ENCODE results near the gene CAMK2G.

Gene CAMK2G

DNA sequence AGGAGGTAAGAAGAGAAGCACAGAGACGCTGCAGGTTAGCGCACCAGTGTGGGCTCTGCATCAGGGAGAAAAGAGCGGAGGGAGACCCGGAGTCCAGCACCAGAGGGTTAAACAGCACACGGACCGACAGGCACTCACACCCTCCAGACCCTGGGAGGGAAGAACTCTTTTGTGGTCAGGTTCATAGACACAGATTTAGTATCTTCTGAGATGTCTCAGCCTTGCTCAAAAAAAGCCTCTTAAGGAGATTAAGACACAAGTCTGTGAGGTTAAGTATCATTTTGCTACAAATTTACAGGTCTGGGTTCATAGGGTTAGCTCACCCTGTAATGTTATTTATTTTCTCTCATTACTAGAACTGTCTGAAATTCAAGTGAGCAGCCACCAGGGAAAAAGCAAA lies 46.2 kb downstream of the CAMK2G start:
- Histone ChIP-seq H3K9ac (ENCODE audit: low read length) (no peak overlapping the region), H3K36me3 (ENCODE audit: control insufficient read depth, insufficient read depth, low read length, severe bottlenecking) (peaks cover 29% of the 10 kb centered on the region), H3K27me3 (replicated peaks; ENCODE audit: control insufficient read depth, insufficient read depth, low read length) (no peaks in the 10 kb centered on the region), H3K4me1 (ENCODE audit: control insufficient read depth, insufficient read depth, low read length) (no peaks in the 10 kb centered on the region), H3K9me3 (ENCODE audit: control insufficient read depth, low read length) (no peaks in the 10 kb centered on the region), H3K4me3 (ENCODE audit: low read length) (no peak overlapping the region)
- DNase-seq (ENCODE audit: low read depth) = no peak

DNA sequence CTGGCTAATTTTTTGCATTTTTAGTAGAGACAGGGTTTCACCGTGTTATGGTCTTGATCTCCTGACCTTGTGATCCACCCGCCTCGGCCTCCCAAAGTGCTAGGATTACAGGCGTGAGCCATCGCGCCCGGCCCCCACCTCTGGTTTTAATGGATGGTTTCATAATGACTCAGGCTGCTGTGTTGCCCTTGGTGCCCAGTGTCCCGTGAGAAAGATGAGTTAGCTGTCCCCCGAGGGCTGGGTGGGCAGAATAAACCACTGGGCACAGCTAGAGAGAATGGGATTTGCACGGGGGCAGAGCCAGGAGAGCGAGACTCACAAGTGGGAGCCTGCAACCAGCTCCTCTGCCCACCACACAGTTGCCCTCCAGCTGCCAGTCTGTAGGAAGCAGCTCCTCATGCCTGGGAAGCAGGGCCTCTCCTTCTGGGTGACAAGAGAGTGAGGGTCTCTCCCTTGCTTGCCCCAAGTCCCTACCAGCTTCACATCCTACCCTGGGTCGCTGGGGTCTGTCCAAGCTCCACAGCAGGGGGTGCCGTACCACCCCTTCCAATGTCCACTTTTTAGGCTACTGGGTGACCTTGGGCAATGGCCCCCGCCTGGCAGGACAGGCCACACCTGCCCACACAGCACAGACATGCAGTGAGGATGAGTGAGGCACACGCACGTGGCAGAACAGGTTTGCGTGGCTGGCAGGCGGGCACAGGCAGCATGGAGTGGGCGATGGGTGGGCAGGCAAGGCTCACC lies 46.8 kb downstream of the CAMK2G start:
- no peaks in the 10 kb centered on the region for H3K27me3 ChIP-seq (replicated peaks; ENCODE audit: control insufficient read depth, insufficient read depth, low read length)

DNA sequence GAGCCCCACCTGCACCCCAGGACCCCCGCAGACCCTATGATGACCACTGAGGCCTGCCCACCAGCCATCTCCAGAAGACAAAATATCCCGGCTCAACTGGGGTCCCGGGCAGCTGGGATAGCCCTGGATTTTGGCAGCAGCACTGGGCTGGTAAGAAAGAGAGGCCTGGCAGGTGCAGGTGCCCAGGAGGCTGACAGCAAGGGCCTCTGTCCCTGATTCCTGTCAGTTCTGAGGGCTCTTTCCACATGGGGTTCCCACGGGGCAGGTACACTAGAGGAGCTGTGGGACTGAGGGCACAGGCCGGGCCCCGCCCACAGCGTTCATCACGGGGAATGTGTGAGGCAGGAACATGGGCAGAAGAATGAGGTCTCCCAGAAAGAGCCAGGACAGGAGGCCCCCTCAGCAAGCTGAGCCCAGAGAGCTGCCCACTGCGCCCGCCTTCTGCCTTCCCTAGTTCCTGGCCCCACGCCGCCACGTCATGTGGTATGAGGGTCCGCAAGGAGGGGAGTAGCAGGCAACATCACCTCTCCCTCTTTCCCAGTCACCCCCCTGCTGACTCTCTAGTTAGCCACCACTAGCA lies 50.1 kb downstream of the CAMK2G start:
- H3K9ac ChIP-seq (ENCODE audit: low read length) = no peak overlapping the region
- no peaks in the 10 kb centered on the region for H3K4me1 ChIP-seq (ENCODE audit: control insufficient read depth, insufficient read depth, low read length)
- no peak overlapping the region for H3K4me3 ChIP-seq (ENCODE audit: low read length)
- H3K9me3 ChIP-seq (ENCODE audit: control insufficient read depth, low read length) = no peaks in the 10 kb centered on the region
- DNase-seq (ENCODE audit: low read depth) = no peak
- peaks cover 29% of the 10 kb centered on the region for H3K36me3 ChIP-seq (ENCODE audit: control insufficient read depth, insufficient read depth, low read length, severe bottlenecking)
- H3K27me3 ChIP-seq (replicated peaks; ENCODE audit: control insufficient read depth, insufficient read depth, low read length) = no peaks in the 10 kb centered on the region

More for the DNA sequence above, 46.8 kb downstream of the CAMK2G start:
- DNase-seq (ENCODE audit: low read depth) = peak; percentile 45
- Histone ChIP-seq H3K9me3 (ENCODE audit: control insufficient read depth, low read length) (no peaks in the 10 kb centered on the region), H3K36me3 (ENCODE audit: control insufficient read depth, insufficient read depth, low read length, severe bottlenecking) (peaks cover 29% of the 10 kb centered on the region), H3K4me1 (ENCODE audit: control insufficient read depth, insufficient read depth, low read length) (no peaks in the 10 kb centered on the region), H3K4me3 (ENCODE audit: low read length) (no peak overlapping the region), H3K9ac (ENCODE audit: low read length) (no peak overlapping the region)

DNA sequence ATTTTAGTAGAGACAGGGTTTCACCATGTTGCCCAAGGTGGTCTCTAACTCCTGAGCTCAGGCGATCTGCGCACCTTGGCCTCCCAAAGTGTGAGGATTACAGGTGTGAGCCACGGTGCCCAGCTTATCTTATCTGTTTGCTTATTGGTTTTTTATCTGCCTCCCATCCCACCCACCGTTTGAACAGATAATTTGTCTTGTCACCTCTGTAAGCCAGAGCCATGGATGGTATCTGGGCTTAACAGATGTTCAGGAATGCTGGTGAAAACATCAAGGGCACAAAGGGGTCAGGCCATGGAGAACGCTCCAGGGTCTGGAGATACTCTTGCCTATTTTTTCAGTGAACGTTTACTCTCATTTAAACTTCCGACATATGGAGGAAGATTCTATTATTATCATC lies 51.0 kb downstream of the CAMK2G start:
- peaks cover 29% of the 10 kb centered on the region for H3K36me3 ChIP-seq (ENCODE audit: control insufficient read depth, insufficient read depth, low read length, severe bottlenecking)

DNA sequence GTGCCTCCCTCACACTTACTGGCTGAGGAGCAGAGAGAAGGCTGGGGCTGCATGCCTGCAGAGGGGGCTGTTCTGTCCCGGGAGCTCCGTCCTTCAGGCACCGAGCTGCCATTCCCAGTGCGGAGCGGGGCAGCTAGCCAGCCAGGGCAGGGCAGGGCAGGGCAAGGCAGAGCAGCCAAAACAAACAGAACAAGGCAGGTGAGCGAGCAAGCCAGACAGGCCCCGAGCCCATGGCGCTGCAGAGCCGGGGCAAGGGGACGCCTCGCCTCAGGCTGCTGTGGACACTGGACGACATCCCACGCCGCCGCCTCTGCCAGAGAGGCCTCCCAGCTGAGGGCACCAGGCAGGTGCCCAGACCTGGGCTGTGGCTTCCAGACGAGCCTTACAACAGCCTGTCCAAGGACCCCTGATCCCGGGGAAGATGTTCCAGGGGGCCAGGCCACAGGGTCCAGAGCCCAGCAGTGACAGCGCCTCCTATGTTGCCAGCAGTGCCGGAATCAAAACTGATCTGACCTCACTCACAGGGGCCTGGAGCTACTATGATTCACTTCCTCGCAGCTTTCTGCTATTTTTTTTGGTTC lies 54.8 kb downstream of the CAMK2G start:
- Histone ChIP-seq H3K27me3 (replicated peaks; ENCODE audit: control insufficient read depth, insufficient read depth, low read length) (no peaks in the 10 kb centered on the region), H3K9me3 (ENCODE audit: control insufficient read depth, low read length) (no peaks in the 10 kb centered on the region), H3K4me3 (ENCODE audit: low read length) (no peak overlapping the region), H3K9ac (ENCODE audit: low read length) (no peak overlapping the region), H3K4me1 (ENCODE audit: control insufficient read depth, insufficient read depth, low read length) (peaks cover 17% of the 10 kb centered on the region), H3K36me3 (ENCODE audit: control insufficient read depth, insufficient read depth, low read length, severe bottlenecking) (peaks cover 19% of the 10 kb centered on the region)
- no peak for DNase-seq (ENCODE audit: low read depth)

More for the DNA sequence above, 51.0 kb downstream of the CAMK2G start:
- no peak overlapping the region for H3K9ac ChIP-seq (ENCODE audit: low read length)
- no peaks in the 10 kb centered on the region for H3K4me1 ChIP-seq (ENCODE audit: control insufficient read depth, insufficient read depth, low read length)
- no peaks in the 10 kb centered on the region for H3K9me3 ChIP-seq (ENCODE audit: control insufficient read depth, low read length)
- H3K27me3 ChIP-seq (replicated peaks; ENCODE audit: control insufficient read depth, insufficient read depth, low read length) = no peaks in the 10 kb centered on the region
- H3K4me3 ChIP-seq (ENCODE audit: low read length) = no peak overlapping the region
- no peak for DNase-seq (ENCODE audit: low read depth)

DNA sequence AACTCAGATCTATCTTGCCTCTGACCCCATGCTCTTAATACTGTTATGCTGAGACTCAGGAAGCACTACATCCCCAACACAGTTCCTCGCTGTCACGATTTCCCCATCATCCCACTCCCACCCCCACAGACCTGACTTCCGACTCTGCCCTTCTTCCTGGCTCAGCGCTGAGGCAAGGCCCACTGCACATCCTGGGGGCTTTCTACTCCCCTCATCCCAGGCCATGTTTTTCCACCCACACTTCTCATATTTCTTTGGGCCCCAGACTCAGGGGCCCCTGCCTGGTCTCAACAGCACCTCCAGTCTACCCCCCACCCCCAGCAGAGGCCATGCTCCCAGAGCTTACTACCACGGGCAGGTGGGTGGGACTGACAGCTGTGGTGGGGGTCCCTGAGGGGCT lies 55.3 kb downstream of the CAMK2G start:
- H3K4me1 ChIP-seq (ENCODE audit: control insufficient read depth, insufficient read depth, low read length) = peaks cover 17% of the 10 kb centered on the region
- H3K4me3 ChIP-seq (ENCODE audit: low read length) = no peak overlapping the region
- H3K27me3 ChIP-seq (replicated peaks; ENCODE audit: control insufficient read depth, insufficient read depth, low read length) = no peaks in the 10 kb centered on the region
- no peaks in the 10 kb centered on the region for H3K9me3 ChIP-seq (ENCODE audit: control insufficient read depth, low read length)
- H3K36me3 ChIP-seq (ENCODE audit: control insufficient read depth, insufficient read depth, low read length, severe bottlenecking) = peaks cover 17% of the 10 kb centered on the region
- no peak for DNase-seq (ENCODE audit: low read depth)
- H3K9ac ChIP-seq (ENCODE audit: low read length) = no peak overlapping the region

DNA sequence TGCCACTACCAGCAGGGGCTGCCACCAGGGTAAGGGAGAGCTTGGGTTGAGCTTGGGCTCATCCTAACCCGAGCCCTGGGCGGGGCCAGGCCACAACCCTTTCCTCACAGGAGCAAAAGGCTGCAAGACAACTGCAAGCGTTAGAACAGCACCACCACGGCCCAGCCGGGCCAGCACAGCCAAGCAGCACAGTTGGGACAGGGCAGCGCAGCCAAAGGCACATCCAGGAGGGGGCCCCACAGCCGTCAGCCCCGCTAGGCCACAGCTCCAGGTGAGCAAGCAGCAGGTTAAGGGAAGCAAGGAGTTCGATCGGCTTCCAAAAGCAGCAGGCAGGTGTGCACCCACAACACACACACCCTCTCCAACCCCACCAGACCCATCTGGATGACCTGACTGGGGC lies 56.0 kb downstream of the CAMK2G start:
- peaks cover 17% of the 10 kb centered on the region for H3K4me1 ChIP-seq (ENCODE audit: control insufficient read depth, insufficient read depth, low read length)
- DNase-seq (ENCODE audit: low read depth) = no peak

DNA sequence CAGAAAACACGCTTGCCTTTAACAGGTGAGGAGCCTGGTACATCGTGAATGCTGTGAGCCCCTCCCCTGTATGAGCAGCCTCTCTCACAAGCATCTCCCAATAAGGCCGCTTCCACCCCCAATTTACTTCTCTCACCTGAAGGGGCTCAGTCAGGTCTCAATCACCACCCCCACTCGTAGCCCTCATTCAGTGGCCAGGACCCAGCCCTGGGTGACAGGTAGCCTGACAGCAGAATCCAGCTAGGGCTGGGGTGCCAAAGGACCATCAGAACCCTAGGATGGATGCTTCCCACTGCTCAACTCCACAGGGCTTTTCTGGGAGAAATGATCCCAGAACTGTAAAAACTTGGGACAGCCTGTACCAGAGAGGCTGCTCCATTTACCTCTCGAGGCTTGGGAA lies 56.5 kb downstream of the CAMK2G start:
- H3K36me3 ChIP-seq (ENCODE audit: control insufficient read depth, insufficient read depth, low read length, severe bottlenecking) = peaks cover 15% of the 10 kb centered on the region
- no peaks in the 10 kb centered on the region for H3K9me3 ChIP-seq (ENCODE audit: control insufficient read depth, low read length)
- H3K9ac ChIP-seq (ENCODE audit: low read length) = no peak overlapping the region
- peaks cover 17% of the 10 kb centered on the region for H3K4me1 ChIP-seq (ENCODE audit: control insufficient read depth, insufficient read depth, low read length)
- H3K4me3 ChIP-seq (ENCODE audit: low read length) = no peak overlapping the region
- no peaks in the 10 kb centered on the region for H3K27me3 ChIP-seq (replicated peaks; ENCODE audit: control insufficient read depth, insufficient read depth, low read length)
- DNase-seq (ENCODE audit: low read depth) = no peak

More for the DNA sequence above, 56.0 kb downstream of the CAMK2G start:
- Histone ChIP-seq H3K27me3 (replicated peaks; ENCODE audit: control insufficient read depth, insufficient read depth, low read length) (no peaks in the 10 kb centered on the region), H3K9ac (ENCODE audit: low read length) (no peak overlapping the region), H3K9me3 (ENCODE audit: control insufficient read depth, low read length) (no peaks in the 10 kb centered on the region), H3K4me3 (ENCODE audit: low read length) (no peak overlapping the region), H3K36me3 (ENCODE audit: control insufficient read depth, insufficient read depth, low read length, severe bottlenecking) (peaks cover 16% of the 10 kb centered on the region)

DNA sequence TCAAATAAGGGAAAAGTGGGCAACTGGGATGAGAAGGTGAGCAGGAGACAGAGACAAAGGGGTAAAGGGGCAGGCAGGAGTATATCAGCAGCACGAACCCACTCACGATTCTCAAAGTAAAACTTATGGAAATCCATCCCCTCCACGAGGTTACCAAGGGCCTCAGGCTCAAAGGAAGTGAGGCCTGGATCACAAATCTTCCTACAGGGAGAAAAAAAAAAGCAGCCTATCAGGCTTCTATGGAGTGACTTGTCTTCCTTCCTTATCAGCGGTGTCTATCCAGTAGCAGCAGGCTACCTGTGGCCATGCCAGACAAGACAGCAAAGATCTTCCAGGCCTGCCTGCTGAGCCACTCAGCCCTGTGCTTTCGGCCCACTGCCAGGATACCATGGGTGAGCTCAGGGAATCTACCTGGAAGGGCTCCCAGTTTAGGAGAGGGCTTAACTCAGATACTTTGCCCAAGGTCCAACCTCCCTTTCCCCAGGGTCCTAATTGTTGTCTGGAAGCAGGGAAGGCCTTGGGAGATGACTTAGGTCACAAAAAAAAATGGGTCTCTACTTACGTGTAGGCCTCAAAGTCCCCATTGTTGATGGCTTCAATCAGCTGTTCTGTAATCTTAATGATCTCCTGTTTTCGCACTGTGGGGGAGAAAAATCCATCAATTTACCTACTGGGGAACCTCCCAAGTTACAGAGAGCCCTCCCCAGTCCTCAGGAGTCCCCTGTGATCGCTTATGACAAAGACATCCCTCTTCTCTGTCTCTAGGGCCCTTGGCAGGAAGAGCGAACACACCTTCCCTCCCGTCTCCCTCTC lies 57.2 kb downstream of the CAMK2G start:
- H3K27me3 ChIP-seq (replicated peaks; ENCODE audit: control insufficient read depth, insufficient read depth, low read length) = no peaks in the 10 kb centered on the region
- peaks cover 17% of the 10 kb centered on the region for H3K4me1 ChIP-seq (ENCODE audit: control insufficient read depth, insufficient read depth, low read length)
- H3K36me3 ChIP-seq (ENCODE audit: control insufficient read depth, insufficient read depth, low read length, severe bottlenecking) = peaks cover 17% of the 10 kb centered on the region
- no peak overlapping the region for H3K4me3 ChIP-seq (ENCODE audit: low read length)
- no peak for DNase-seq (ENCODE audit: low read depth)
- H3K9ac ChIP-seq (ENCODE audit: low read length) = peak overlapping the region; percentile 9
- no peaks in the 10 kb centered on the region for H3K9me3 ChIP-seq (ENCODE audit: control insufficient read depth, low read length)

DNA sequence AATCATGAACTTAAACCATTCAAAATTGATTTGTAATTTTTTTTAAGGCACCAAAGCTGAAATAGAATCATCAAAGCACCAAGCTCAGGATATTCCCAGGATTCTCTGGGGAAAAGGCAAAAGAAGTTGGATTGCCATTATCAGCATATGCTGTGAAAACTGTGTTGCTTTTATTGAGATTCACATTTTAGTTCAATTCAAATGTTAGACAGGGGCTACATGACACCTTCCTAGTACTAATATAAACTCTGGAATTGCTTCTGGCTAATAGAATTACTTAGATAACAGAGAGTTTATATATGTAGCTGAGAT lies 58.7 kb downstream of the CAMK2G start:
- no peaks in the 10 kb centered on the region for H3K9me3 ChIP-seq (ENCODE audit: control insufficient read depth, low read length)
- peak overlapping the region; percentile 59 for H3K4me3 ChIP-seq (ENCODE audit: low read length)
- no peaks in the 10 kb centered on the region for H3K27me3 ChIP-seq (replicated peaks; ENCODE audit: control insufficient read depth, insufficient read depth, low read length)
- H3K4me1 ChIP-seq (ENCODE audit: control insufficient read depth, insufficient read depth, low read length) = peaks cover 18% of the 10 kb centered on the region
- H3K9ac ChIP-seq (ENCODE audit: low read length) = peak overlapping the region; percentile 79
- no peak for DNase-seq (ENCODE audit: low read depth)
- H3K36me3 ChIP-seq (ENCODE audit: control insufficient read depth, insufficient read depth, low read length, severe bottlenecking) = peaks cover 17% of the 10 kb centered on the region

Data from adipocyte (in vitro differentiated cells).